ENCODE results near the gene FLACC1. TPM values are rescaled to one million over a fixed set of nuclear protein-coding genes. Genes with fewer than 3 reads are reported as not detected.
"Not testable (repeated sequence)": the region's sequence is repeated elsewhere in the genome, so short reads cannot be mapped to it uniquely, and the experiment has no call there.

Gene FLACC1
- total RNA-seq, 1 experiment from 2014 or later, result 0.17 TPM

GRCh38 chr2:201377218-201377617, 20.1 kb upstream of the FLACC1 start (continued):
- TF ChIP-seq, protein P1, sequence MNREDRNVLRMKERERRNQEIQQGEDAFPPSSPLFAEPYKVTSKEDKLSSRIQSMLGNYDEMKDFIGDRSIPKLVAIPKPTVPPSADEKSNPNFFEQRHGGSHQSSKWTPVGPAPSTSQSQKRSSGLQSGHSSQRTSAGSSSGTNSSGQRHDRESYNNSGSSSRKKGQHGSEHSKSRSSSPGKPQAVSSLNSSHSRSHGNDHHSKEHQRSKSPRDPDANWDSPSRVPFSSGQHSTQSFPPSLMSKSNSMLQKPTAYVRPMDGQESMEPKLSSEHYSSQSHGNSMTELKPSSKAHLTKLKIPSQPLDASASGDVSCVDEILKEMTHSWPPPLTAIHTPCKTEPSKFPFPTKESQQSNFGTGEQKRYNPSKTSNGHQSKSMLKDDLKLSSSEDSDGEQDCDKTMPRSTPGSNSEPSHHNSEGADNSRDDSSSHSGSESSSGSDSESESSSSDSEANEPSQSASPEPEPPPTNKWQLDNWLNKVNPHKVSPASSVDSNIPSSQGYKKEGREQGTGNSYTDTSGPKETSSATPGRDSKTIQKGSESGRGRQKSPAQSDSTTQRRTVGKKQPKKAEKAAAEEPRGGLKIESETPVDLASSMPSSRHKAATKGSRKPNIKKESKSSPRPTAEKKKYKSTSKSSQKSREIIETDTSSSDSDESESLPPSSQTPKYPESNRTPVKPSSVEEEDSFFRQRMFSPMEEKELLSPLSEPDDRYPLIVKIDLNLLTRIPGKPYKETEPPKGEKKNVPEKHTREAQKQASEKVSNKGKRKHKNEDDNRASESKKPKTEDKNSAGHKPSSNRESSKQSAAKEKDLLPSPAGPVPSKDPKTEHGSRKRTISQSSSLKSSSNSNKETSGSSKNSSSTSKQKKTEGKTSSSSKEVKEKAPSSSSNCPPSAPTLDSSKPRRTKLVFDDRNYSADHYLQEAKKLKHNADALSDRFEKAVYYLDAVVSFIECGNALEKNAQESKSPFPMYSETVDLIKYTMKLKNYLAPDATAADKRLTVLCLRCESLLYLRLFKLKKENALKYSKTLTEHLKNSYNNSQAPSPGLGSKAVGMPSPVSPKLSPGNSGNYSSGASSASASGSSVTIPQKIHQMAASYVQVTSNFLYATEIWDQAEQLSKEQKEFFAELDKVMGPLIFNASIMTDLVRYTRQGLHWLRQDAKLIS (CRISPR knock-in tag; IDR thresholded peaks at IDR 0.05; ENCODE audit: borderline replicate concordance), result no peak
- TF ChIP-seq OVOL2 (CRISPR knock-in tag; IDR thresholded peaks at IDR 0.05; ENCODE audit: borderline replicate concordance), result no peak
- TF ChIP-seq, protein P2, sequence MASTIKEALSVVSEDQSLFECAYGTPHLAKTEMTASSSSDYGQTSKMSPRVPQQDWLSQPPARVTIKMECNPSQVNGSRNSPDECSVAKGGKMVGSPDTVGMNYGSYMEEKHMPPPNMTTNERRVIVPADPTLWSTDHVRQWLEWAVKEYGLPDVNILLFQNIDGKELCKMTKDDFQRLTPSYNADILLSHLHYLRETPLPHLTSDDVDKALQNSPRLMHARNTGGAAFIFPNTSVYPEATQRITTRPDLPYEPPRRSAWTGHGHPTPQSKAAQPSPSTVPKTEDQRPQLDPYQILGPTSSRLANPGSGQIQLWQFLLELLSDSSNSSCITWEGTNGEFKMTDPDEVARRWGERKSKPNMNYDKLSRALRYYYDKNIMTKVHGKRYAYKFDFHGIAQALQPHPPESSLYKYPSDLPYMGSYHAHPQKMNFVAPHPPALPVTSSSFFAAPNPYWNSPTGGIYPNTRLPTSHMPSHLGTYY (CRISPR knock-in tag; IDR thresholded peaks at IDR 0.05), result no peak

DNA sequence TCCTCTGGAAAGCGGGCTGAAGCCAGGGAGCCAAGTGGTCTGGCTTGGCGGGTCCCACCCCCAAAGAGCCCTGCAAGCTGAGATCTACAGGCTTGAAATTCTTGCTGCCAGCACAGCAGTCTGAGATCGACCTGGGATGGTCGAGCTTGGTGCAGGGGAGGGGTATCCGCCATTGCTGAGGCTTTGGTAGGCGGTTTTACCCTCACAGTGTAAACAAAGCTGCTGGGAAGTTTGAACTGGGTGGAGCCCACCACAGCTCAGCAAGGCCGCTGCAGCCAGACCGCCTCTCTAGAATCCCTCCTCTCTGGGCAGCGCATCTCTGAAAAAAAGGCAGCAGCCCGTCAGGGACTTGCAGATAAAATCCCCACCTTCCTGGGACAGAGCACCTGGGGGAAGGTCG, 12.6 kb upstream of the FLACC1 start:
- ATAC-seq, result peak; percentile 79
- peaks cover 9% of the 10 kb centered on the region for H3K36me3 Mint-ChIP-seq
- DNase-seq (ENCODE audit: low spot score), result peak; percentile 26
- no peak overlapping the region for H3K4me3 Mint-ChIP-seq
- H3K27me3 Mint-ChIP-seq (ENCODE audit: low read depth), result no peaks in the 10 kb centered on the region
- H3K9me3 Mint-ChIP-seq, result peaks cover 27% of the 10 kb centered on the region
- no peak overlapping the region for H3K27ac Mint-ChIP-seq
- no peak for TF ChIP-seq PRRX2 (CRISPR knock-in tag; IDR thresholded peaks at IDR 0.05)
- TF ChIP-seq, protein P3, sequence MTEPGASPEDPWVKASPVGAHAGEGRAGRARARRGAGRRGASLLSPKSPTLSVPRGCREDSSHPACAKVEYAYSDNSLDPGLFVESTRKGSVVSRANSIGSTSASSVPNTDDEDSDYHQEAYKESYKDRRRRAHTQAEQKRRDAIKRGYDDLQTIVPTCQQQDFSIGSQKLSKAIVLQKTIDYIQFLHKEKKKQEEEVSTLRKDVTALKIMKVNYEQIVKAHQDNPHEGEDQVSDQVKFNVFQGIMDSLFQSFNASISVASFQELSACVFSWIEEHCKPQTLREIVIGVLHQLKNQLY (CRISPR knock-in tag; IDR thresholded peaks at IDR 0.05), result no peak
- no peak for TF ChIP-seq NR2C2 (CRISPR knock-in tag; IDR thresholded peaks at IDR 0.05)
- TF ChIP-seq ZMAT4 (CRISPR knock-in tag; IDR thresholded peaks at IDR 0.05), result no peak
- TF ChIP-seq, protein P1 (CRISPR knock-in tag; IDR thresholded peaks at IDR 0.05; ENCODE audit: borderline replicate concordance), result no peak
- no peak for TF ChIP-seq TEAD1 (CRISPR knock-in tag; IDR thresholded peaks at IDR 0.05)
- TF ChIP-seq, protein P4, sequence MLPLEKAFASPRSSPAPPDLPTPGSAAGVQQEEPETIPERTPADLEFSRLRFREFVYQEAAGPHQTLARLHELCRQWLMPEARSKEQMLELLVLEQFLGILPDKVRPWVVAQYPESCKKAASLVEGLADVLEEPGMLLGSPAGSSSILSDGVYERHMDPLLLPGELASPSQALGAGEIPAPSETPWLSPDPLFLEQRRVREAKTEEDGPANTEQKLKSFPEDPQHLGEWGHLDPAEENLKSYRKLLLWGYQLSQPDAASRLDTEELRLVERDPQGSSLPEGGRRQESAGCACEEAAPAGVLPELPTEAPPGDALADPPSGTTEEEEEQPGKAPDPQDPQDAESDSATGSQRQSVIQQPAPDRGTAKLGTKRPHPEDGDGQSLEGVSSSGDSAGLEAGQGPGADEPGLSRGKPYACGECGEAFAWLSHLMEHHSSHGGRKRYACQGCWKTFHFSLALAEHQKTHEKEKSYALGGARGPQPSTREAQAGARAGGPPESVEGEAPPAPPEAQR (CRISPR knock-in tag; IDR thresholded peaks at IDR 0.05), result no peak
- no peak for TF ChIP-seq SMAD4 (CRISPR knock-in tag; IDR thresholded peaks at IDR 0.05)
- POLR2A ChIA-PET, result no interaction called here
- H3K4me1 Mint-ChIP-seq, result peaks cover 9% of the 10 kb centered on the region; the same call in 1 of the 2 replicates
- CTCF ChIA-PET, result interaction anchor here (0.8 to 1.3 kb wide), 3 partner anchors 12 to 138 kb away, joined by 3 to 12 read pairs (median 4); partner anchors contain the start of gene FLACC1

DNA sequence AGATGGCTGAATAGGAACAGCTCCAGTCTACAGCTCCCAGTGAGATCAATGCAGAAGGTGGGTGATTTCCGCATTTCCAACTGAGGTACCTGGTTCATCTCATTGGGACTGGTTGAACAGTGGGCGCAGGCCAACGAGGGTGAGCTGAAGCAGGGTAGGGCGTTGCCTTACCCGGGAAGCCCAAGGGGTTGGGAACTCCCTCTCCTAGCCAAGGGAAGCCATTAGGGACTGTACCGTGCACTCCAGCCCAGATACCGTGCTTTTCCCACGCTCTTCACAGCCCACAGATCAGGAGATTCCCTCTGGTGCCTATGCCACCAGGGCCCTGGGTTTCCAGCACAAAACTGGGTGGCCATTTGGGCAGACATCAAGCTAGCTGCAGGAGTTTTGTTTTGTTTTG, 12.2 kb upstream of the FLACC1 start:
- POLR2A ChIA-PET; H3K36me3 Mint-ChIP-seq; H3K4me1 Mint-ChIP-seq; H3K27me3 Mint-ChIP-seq (ENCODE audit: low read depth); H3K4me3 Mint-ChIP-seq; DNase-seq (ENCODE audit: low spot score); H3K27ac Mint-ChIP-seq: not testable (repeated sequence)
- peak; percentile 30; the same call in 1 of the 2 replicates for ATAC-seq
- peaks cover 22% of the 10 kb centered on the region for H3K9me3 Mint-ChIP-seq
- CTCF ChIA-PET, result interaction anchor here (0.8 to 1.3 kb wide), 3 partner anchors 12 to 137 kb away, joined by 3 to 12 read pairs (median 4); partner anchors contain the start of gene FLACC1
